Keratinocyte (primary cell): ENCODE measurements around the gene FMN1. TPM values are rescaled to one million over a fixed set of nuclear protein-coding genes. Genes with fewer than 3 reads are reported as not detected.

ENCODE experiments used
- DNase-seq: peaks from one replicate; pipeline ENCODE4 v3.0.0-alpha.2; 2011; ENCODE audit warnings: low read depth, missing footprints, low spot score
- FAIRE-seq: peaks from 2 replicates; lab custom pipeline; 2011; peaks lifted over from hg19 to GRCh38; lab: Jason Lieb, UNC
- H2AFZ ChIP-seq: 2 replicates; pipeline ENCODE4 v1.6.0; 2012; ENCODE audit warnings: low read length, control low read depth, inconsistent platforms; ENCODE audit not compliant: control insufficient read depth
- H3K27ac ChIP-seq: 2 replicates; pipeline ENCODE4 v1.5.1; 2011; ENCODE audit warnings: low read length; ENCODE audit not compliant: control insufficient read depth, insufficient read depth
- H3K27me3 ChIP-seq: 3 replicates; pipeline ENCODE4 v1.6.0; 2011; ENCODE audit warnings: low read length; ENCODE audit not compliant: control insufficient read depth, insufficient read depth; ENCODE audit errors: extremely low read depth
- H3K36me3 ChIP-seq, 2 experiments: 2 replicates in 1 of 2; 3 replicates in 1 of 2; pipeline ENCODE4 v1.5.1; 2011; ENCODE audit warnings: low read length in 2 of 2, mild to moderate bottlenecking in 1 of 2; ENCODE audit not compliant: control insufficient read depth in 2 of 2, insufficient read depth in 2 of 2; ENCODE audit errors: extremely low read depth in 1 of 2
- H3K4me1 ChIP-seq: 3 replicates; pipeline ENCODE4 v1.5.1; 2011; ENCODE audit warnings: low read length; ENCODE audit not compliant: control insufficient read depth, insufficient read depth; ENCODE audit errors: extremely low read depth
- H3K4me2 ChIP-seq: 3 replicates; pipeline ENCODE4 v1.6.0; 2011; ENCODE audit warnings: low read depth, low read length; ENCODE audit not compliant: control insufficient read depth, insufficient read depth; ENCODE audit errors: extremely low read depth
- H3K4me3 ChIP-seq, 3 experiments: fragments of 200-600 bp in 1 of 3; sonication (generic) in 1 of 3; 2 replicates in 2 of 3; 3 replicates in 1 of 3; pipeline ENCODE4 v1.5.1; 2011 to 2016; ENCODE audit warnings: low read length in 3 of 3, mild to moderate bottlenecking in 3 of 3, control low read depth in 2 of 3, inconsistent platforms in 1 of 3, low read depth in 1 of 3, mixed read lengths in 1 of 3, mixed run types in 1 of 3, moderate library complexity in 1 of 3; ENCODE audit not compliant: control insufficient read depth in 2 of 3, insufficient read depth in 2 of 3; ENCODE audit errors: extremely low read depth in 1 of 3
- H3K79me2 ChIP-seq: 2 replicates; pipeline ENCODE4 v1.6.0; 2012; ENCODE audit warnings: low read length; ENCODE audit not compliant: control insufficient read depth, insufficient read depth
- H3K9ac ChIP-seq: 3 replicates; pipeline ENCODE4 v1.6.0; 2011; ENCODE audit warnings: low read length; ENCODE audit not compliant: control insufficient read depth, insufficient read depth; ENCODE audit errors: extremely low read depth
- H3K9me1 ChIP-seq: 3 replicates; pipeline ENCODE4 v1.6.0; 2011; ENCODE audit warnings: low read length; ENCODE audit not compliant: control insufficient read depth, insufficient read depth; ENCODE audit errors: extremely low read depth
- H3K9me3 ChIP-seq: 2 replicates; pipeline ENCODE4 v1.5.1; 2012; ENCODE audit warnings: low read depth, low read length; ENCODE audit not compliant: control insufficient read depth
- H4K20me1 ChIP-seq: 3 replicates; pipeline ENCODE4 v1.6.0; 2011; ENCODE audit warnings: low read length; ENCODE audit not compliant: control insufficient read depth, insufficient read depth; ENCODE audit errors: extremely low read depth
- EZH2 ChIP-seq: IDR thresholded peaks from one replicate; pipeline ENCODE4 v1.6.1; 2012; ENCODE audit warnings: inconsistent platforms, mild to moderate bottlenecking, low read length, moderate library complexity
- dilution Hi-C: fragments of 300-500 bp; cut with MboI; formaldehyde crosslinking; loops from one replicate; pipeline ENCODE4 v1.7.0; 2020; ENCODE audit warnings: low sequenced_read_pairs; ENCODE audit not compliant: extremely low pct_ligation_motif_present
- polyA plus RNA-seq, 5 experiments: library from polyadenylated mRNA; depleted of rRNA in 3 of 5; stranded (reverse) in 3 of 5; stranded (forward) in 1 of 5; unstranded in 1 of 5; fragments of >200 nt; gene quantifications; 1 replicate in 1 of 5; 2 replicates in 3 of 5; 3 replicates in 1 of 5; pipeline versions ENCODE4 v1.2.1 to v1.2.3, GENCODE V29; 2011 to 2012; ENCODE audit warnings: missing spikeins in 2 of 5, low read depth in 1 of 5, low replicate concordance in 1 of 5
- TF ChIP-seq, protein P1 (sequence below), 3 experiments: IDR thresholded peaks in 1 of 3; conservative IDR thresholded peaks in 1 of 3; optimal IDR thresholded peaks in 1 of 3; 2 replicates in 2 of 3; 3 replicates in 1 of 3; pipeline versions ENCODE3 to v1.5.1; 2011; ENCODE audit warnings: low read length in 3 of 3, mild to moderate bottlenecking in 3 of 3, moderate library complexity in 2 of 3, control low read depth in 1 of 3, inconsistent platforms in 1 of 3; ENCODE audit not compliant: insufficient read depth in 2 of 3; ENCODE audit errors: extremely low read depth in 1 of 3

FMN1 gene
- polyA plus RNA-seq, 1 donor (not counting 4 experiments of a cell fraction or from before 2014, with no cell fraction given): 0.71 TPM

DNA sequence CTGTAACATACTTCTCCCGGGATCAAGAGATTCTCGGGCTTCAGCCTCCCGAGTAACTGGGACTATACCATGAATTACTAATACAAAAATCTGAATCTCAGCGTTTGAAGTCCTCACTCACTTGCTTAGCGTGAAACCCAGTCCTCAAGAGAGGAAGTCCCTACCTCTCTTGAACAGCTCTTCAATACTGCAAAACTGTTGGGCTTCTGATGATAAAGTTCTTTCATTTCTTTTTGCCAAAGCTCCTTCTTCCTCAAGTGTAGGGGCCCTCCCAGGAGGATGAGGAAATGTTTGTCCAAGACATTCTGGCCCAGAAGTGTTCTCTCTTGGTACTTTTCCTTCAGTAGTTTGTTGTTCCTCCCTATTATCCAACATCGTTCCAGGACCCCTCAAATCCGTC lies 48.5 kb downstream of the FMN1 start:
- Histone ChIP-seq H4K20me1 (no peaks in the 10 kb centered on the region), H3K9me3 (no peaks in the 10 kb centered on the region), H3K36me3 (no peaks in the 10 kb centered on the region), H2AFZ (peak overlapping the region; percentile 73), H3K4me3 (no peak overlapping the region), H3K79me2 (no peaks in the 10 kb centered on the region), H3K4me2 (peak overlapping the region; percentile 58), H3K27me3 (no peaks in the 10 kb centered on the region), H3K4me1 (peaks cover 14% of the 10 kb centered on the region), H3K27ac (peak overlapping the region; percentile 75), H3K9ac (peak overlapping the region; percentile 39), H3K9me1 (no peaks in the 10 kb centered on the region)
- FAIRE-seq (peak; percentile 46), DNase-seq (no peak)
- dilution Hi-C loops: no loop called here
- TF ChIP-seq, protein P1, sequence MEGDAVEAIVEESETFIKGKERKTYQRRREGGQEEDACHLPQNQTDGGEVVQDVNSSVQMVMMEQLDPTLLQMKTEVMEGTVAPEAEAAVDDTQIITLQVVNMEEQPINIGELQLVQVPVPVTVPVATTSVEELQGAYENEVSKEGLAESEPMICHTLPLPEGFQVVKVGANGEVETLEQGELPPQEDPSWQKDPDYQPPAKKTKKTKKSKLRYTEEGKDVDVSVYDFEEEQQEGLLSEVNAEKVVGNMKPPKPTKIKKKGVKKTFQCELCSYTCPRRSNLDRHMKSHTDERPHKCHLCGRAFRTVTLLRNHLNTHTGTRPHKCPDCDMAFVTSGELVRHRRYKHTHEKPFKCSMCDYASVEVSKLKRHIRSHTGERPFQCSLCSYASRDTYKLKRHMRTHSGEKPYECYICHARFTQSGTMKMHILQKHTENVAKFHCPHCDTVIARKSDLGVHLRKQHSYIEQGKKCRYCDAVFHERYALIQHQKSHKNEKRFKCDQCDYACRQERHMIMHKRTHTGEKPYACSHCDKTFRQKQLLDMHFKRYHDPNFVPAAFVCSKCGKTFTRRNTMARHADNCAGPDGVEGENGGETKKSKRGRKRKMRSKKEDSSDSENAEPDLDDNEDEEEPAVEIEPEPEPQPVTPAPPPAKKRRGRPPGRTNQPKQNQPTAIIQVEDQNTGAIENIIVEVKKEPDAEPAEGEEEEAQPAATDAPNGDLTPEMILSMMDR (optimal IDR thresholded peaks at IDR 0.05 in 1 of 3, IDR thresholded peaks at IDR 0.05 in 1 of 3, conservative IDR thresholded peaks at IDR 0.05 in 1 of 3; ENCODE audit: extremely low read depth in 1 of 3, insufficient read depth in 2 of 3, low read length in 3 of 3): no peak
- no peak for TF ChIP-seq EZH2

DNA sequence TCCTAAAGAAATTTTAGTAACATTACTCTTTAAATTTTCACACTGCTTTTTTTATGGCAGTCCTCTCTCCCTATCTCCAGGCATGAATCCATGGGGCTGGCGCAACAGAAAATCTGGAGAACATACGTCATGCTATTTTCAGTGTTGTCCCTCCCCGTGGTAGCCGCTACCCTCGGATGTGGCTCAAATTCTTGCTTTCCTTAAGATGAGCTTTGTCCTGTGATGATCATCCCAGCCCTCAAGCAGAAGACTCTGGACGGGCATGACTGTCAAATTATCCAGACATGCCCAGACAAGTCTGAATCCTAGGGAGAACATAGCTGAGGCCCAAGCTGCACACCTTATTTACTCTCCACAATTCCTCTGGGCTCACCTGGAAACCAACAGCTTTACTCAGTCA lies 49.1 kb downstream of the FMN1 start:
- Histone ChIP-seq H3K4me3 (no peak overlapping the region), H3K9ac (peak overlapping the region; percentile 39), H3K27ac (peak overlapping the region; percentile 75), H3K4me1 (peaks cover 14% of the 10 kb centered on the region), H3K9me3 (no peaks in the 10 kb centered on the region), H3K9me1 (no peaks in the 10 kb centered on the region), H3K79me2 (no peaks in the 10 kb centered on the region), H3K27me3 (no peaks in the 10 kb centered on the region), H2AFZ (peak overlapping the region; percentile 73), H3K36me3 (no peaks in the 10 kb centered on the region), H4K20me1 (no peaks in the 10 kb centered on the region), H3K4me2 (peak overlapping the region; percentile 58)
- dilution Hi-C loops: no loop called here
- DNase-seq (peak; percentile 85), FAIRE-seq (peak; percentile 99)
- TF ChIP-seq, protein P1 (optimal IDR thresholded peaks at IDR 0.05 in 1 of 3, IDR thresholded peaks at IDR 0.05 in 1 of 3, conservative IDR thresholded peaks at IDR 0.05 in 1 of 3; ENCODE audit: extremely low read depth in 1 of 3, insufficient read depth in 2 of 3, low read length in 3 of 3): no peak
- no peak for TF ChIP-seq EZH2
